ENCODE results near the gene ANO8. TPM values are rescaled to one million over a fixed set of nuclear protein-coding genes. Genes with fewer than 3 reads are reported as not detected.

Gene ANO8
- total and polyA plus RNA-seq, 2 donors (not counting 3 experiments of a cell fraction or from before 2014, with no cell fraction given): 3.5 to 6.8 TPM

DNA sequence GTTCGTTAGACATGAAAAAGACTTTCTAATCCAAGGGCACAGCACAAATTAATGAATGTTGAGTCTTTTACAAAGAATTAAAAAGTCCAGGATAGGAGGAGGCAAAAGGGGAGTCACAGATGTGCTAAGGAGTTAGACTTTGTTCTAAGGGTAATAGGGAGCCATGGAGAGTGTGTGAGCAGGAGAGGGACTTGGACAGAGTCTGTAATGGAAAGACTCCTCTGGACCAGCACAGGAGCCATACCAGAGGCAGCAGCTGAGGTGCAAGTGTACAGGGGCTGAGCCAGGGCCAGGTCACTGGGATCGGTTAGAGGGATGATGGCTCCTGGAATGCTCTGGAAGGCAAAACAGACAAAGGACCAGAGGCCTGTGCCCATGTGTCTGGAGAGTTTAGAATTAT, 13.2 kb upstream of the ANO8 start:
- H3K36me3 ChIP-seq (ENCODE audit: control insufficient read depth in 2 of 2, extremely low read depth in 1 of 2, insufficient read depth in 2 of 2, low read length in 2 of 2): no peaks in the 10 kb centered on the region

More for the DNA sequence above, 13.2 kb upstream of the ANO8 start:
- Histone ChIP-seq H3K4me2 (ENCODE audit: insufficient read depth, low read length) (no peak overlapping the region), H3K9me1 (replicated peaks; ENCODE audit: control insufficient read depth, extremely low read depth, insufficient read depth, low read length) (no peaks in the 10 kb centered on the region), H2AFZ (ENCODE audit: low read depth, low read length) (no peak overlapping the region), H3K9me3 (replicated peaks; ENCODE audit: control insufficient read depth, insufficient read depth, low read length) (no peaks in the 10 kb centered on the region), H4K20me1 (replicated peaks; ENCODE audit: control insufficient read depth, extremely low read depth, insufficient read depth, low read length) (no peaks in the 10 kb centered on the region), H3K27me3 (ENCODE audit: control insufficient read depth in 2 of 2, insufficient read depth in 2 of 2, low read length in 2 of 2) (no peaks in the 10 kb centered on the region), H3K9ac (replicated peaks; ENCODE audit: extremely low read depth, insufficient read depth, low read length) (peak overlapping the region; percentile 6), H3K4me3 (replicated peaks in 1 of 3; ENCODE audit: insufficient read depth in 1 of 3, low read depth in 1 of 3, low read length in 3 of 3) (no peak overlapping the region), H3K4me1 (ENCODE audit: control insufficient read depth, extremely low read depth, insufficient read depth, low read length) (peaks cover 32% of the 10 kb centered on the region), H3K79me2 (ENCODE audit: control insufficient read depth, insufficient read depth, low read length) (no peaks in the 10 kb centered on the region), H3K27ac (ENCODE audit: insufficient read depth, low read depth, low read length) (peak overlapping the region; percentile 53)
- intact Hi-C loops (cut with micrococcal nuclease) (loop anchor here (2.0 kb wide), 1 partner anchor 55 kb away; no protein-coding TSS in a partner anchor), dilution Hi-C loops (cut with MboI; ENCODE audit: extremely low pct_ligation_motif_present, low sequenced_read_pairs) (no loop called here)
- TF ChIP-seq POLR2A (IDR thresholded peaks at IDR 0.05; ENCODE audit: low read depth, low read length): no peak
- no peak for TF ChIP-seq MYC (IDR thresholded peaks at IDR 0.05; ENCODE audit: low read depth, low read length)
- TF ChIP-seq GATA2 (IDR thresholded peaks at IDR 0.05; ENCODE audit: insufficient read depth, insufficient read length, low read depth, low read length): no peak
- TF ChIP-seq EZH2 (IDR thresholded peaks at IDR 0.05; ENCODE audit: borderline replicate concordance, low read depth, low read length, severe bottlenecking): no peak
- TF ChIP-seq FOS (IDR thresholded peaks at IDR 0.05; ENCODE audit: borderline replicate concordance, insufficient read depth, low read length): no peak
- TF ChIP-seq CTCF (IDR thresholded peaks at IDR 0.05; ENCODE audit: extremely low read depth in 1 of 2, insufficient read depth in 1 of 2, low read depth in 1 of 2, low read length in 2 of 2): no peak
- no peak for TF ChIP-seq POLR2AphosphoS5 (IDR thresholded peaks at IDR 0.05; ENCODE audit: insufficient read depth, low read depth, low read length)
- TF ChIP-seq JUN (IDR thresholded peaks at IDR 0.05; ENCODE audit: borderline replicate concordance, insufficient read depth, insufficient read length, low read depth): no peak
- TF ChIP-seq, protein P1, sequence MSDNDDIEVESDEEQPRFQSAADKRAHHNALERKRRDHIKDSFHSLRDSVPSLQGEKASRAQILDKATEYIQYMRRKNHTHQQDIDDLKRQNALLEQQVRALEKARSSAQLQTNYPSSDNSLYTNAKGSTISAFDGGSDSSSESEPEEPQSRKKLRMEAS (IDR thresholded peaks at IDR 0.05; ENCODE audit: insufficient read depth, insufficient read length): no peak
- CTCF ChIA-PET: interaction anchor here (0.7 to 7.0 kb wide), 9 partner anchors 28 to 118 kb away, joined by 3 to 180 read pairs (median 3); partner anchors contain the start of genes BST2 and PLVAP
- DNase-seq (ENCODE audit: low read depth, low spot score) (no peak), FAIRE-seq (no peak)
- no TSS peak for BruUV-seq (replicated peaks)
- POLR2A ChIA-PET: no interaction called here

Measured in endothelial cell of umbilical vein (primary cell).